ENCODE data around the gene RASGRP1. TPM values are rescaled to one million over a fixed set of nuclear protein-coding genes. Genes with fewer than 3 reads are reported as not detected.
A peak's percentile ranks its signal among the peaks of the same experiment; 100 is the strongest.

RASGRP1 gene
- total and polyA plus RNA-seq, 7 donors = 0.01 to 0.27 (median 0.16) TPM; not detected in 1

DNA sequence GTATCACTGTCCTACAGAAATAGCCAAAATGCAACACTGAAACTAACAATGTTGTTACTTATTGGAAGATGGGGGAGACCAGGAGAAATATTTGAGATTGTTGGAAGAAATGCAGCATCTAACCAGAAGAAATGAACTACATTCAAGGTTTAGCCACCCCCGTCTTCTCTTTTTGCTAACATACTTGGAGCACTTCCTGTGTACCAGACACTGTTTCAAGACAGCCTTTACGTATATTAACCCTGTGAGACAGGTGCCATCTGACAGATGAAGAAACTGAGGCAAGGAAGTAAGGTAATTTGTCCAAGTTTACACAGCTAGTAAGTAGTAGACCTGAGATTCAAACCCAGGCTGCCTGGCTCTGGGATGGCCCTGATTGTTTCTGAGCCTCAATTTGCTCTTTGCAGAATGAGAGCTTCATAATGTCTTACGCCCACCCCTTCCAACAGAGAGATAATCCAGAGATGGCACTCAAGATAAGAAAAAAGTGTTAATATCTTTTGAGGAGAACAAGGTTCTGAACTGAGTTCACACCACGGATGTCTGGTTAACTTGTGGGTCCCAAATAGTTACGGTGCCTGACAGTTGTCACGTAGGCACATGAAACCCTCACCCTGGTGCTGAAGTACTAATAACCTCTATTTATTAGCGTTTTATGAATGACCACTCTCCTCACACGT lies 26.1 kb downstream of the RASGRP1 start:
- Histone ChIP-seq H3K36me3 (ENCODE audit: insufficient read depth in 1 of 2, low read depth in 1 of 2) (no peaks in the 10 kb centered on the region), H3K4me3 (no peak overlapping the region), H3K27ac (no peak overlapping the region), H3K27me3 (ENCODE audit: insufficient read depth in 3 of 3, low read length in 2 of 3) (no peaks in the 10 kb centered on the region), H3K9me3 (no peaks in the 10 kb centered on the region), H3K4me1 (no peaks in the 10 kb centered on the region)
- WGBS, 3 donors = 87 to 90% (median 89%) methylated on average over 8 of the region's 8 CpGs
- intact Hi-C loops (cut with DNase I) = no loop called here
- ATAC-seq = no peak
- TF ChIP-seq, protein P1, sequence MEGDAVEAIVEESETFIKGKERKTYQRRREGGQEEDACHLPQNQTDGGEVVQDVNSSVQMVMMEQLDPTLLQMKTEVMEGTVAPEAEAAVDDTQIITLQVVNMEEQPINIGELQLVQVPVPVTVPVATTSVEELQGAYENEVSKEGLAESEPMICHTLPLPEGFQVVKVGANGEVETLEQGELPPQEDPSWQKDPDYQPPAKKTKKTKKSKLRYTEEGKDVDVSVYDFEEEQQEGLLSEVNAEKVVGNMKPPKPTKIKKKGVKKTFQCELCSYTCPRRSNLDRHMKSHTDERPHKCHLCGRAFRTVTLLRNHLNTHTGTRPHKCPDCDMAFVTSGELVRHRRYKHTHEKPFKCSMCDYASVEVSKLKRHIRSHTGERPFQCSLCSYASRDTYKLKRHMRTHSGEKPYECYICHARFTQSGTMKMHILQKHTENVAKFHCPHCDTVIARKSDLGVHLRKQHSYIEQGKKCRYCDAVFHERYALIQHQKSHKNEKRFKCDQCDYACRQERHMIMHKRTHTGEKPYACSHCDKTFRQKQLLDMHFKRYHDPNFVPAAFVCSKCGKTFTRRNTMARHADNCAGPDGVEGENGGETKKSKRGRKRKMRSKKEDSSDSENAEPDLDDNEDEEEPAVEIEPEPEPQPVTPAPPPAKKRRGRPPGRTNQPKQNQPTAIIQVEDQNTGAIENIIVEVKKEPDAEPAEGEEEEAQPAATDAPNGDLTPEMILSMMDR (IDR thresholded peaks at IDR 0.05) = no peak
- DNase-seq = no peak

DNA sequence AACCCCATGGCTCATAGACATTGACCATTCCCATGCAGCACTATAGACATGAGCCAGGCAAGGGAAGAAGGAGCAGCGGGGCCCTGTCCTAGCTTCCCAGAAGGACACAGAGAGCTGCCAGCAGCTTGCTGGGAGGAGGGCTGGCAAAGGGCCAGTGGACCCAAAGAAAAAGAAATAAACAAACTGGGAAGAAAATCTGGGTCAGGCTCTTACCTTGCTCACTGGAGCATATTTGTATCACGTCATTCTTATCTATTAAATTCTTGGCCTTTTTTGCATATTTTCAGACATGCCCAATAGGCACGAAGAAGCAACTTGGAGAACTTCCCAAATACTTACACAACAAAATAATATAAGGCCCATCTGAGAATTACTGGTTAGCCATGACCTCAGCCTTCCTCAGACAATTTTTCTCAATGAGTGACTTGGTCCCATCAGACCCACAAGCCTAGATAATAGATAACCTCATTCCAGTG lies 28.4 kb downstream of the RASGRP1 start:
- 36 to 51% (median 44%) methylated on average over 3 of the region's 3 CpGs for WGBS, 3 donors
- Histone ChIP-seq H3K4me3 (no peak overlapping the region), H3K4me1 (no peaks in the 10 kb centered on the region), H3K27ac (no peak overlapping the region), H3K9me3 (no peaks in the 10 kb centered on the region), H3K27me3 (ENCODE audit: insufficient read depth in 3 of 3, low read length in 2 of 3) (no peaks in the 10 kb centered on the region), H3K36me3 (ENCODE audit: insufficient read depth in 1 of 2, low read depth in 1 of 2) (no peaks in the 10 kb centered on the region)
- intact Hi-C loops (cut with DNase I) = no loop called here
- ATAC-seq (peak in 1 of 4 donors; percentile 35), DNase-seq (peak; percentile 23 to 56)
- TF ChIP-seq, protein P1 (IDR thresholded peaks at IDR 0.05) = no peak

DNA sequence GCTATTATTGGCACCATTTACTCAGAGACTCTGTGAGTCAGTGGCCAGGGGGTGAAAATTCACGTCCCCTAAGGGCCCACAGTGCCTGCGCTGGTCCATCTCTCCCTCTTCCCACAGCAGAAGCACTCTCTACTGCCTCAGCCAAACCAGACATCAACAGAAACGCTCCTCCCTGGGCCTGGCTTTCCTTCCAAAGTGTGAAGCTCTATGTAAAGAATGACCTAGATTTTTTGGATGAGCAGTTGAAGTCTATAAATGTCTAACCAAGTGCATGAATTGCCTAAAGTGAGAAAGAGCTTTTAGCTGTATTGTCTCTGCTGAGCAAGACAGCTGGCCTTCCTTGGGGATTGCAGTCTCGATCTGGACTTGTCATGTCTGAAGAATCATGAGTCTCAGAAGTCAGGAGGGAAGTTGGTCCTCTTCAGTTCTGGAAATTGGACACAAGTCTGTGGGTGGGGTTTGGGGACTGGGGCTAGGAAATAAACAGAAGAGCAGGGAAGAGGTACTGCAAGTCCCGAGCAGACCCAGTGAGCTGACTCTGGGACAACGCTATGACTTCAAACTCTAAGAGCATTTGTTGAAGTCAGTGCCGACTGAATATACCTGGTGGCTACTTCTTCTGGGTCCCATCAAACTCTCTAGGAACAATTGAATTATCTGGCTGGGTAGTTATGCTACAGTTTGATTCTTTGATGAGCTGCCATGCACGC lies 29.0 kb downstream of the RASGRP1 start:
- H3K4me3 ChIP-seq = no peak overlapping the region
- H3K27ac ChIP-seq = no peak overlapping the region
- 76 to 77% (median 77%) methylated on average over 8 of the region's 8 CpGs for WGBS, 3 donors
- intact Hi-C loops (cut with DNase I) = no loop called here
- H3K36me3 ChIP-seq (ENCODE audit: insufficient read depth in 1 of 2, low read depth in 1 of 2) = no peaks in the 10 kb centered on the region
- H3K4me1 ChIP-seq = no peaks in the 10 kb centered on the region
- ATAC-seq (peak in 1 of 4 donors; percentile 35), DNase-seq (peak in 1 of 2 donors; percentile 21)
- TF ChIP-seq, protein P1 (IDR thresholded peaks at IDR 0.05) = no peak
- H3K9me3 ChIP-seq = no peaks in the 10 kb centered on the region
- H3K27me3 ChIP-seq (ENCODE audit: insufficient read depth in 3 of 3, low read length in 2 of 3) = no peaks in the 10 kb centered on the region

DNA sequence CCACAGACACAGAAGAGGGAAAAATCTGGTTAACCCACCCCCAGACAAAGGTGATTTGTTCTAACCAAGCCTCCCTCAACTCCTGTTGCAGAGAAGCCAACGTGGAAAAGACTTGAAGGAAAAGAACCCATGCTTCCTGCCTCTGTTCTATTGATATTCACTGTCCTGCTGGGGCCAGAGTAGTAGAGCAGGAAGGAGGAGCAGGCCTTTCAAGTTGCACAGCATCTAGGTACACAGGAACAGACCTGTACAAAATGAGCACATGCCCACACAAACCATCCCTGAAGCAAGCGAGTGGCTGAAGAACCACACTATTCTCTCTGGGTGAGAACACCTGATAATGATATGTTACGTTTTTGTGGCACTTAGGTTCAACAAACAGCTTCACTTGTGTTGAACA lies 29.9 kb downstream of the RASGRP1 start:
- ATAC-seq (no peak), DNase-seq (no peak)
- 77 to 81% (median 79%) methylated on average over 3 of the region's 3 CpGs for WGBS, 3 donors
- no peaks in the 10 kb centered on the region for H3K36me3 ChIP-seq (ENCODE audit: insufficient read depth in 1 of 2, low read depth in 1 of 2)
- no peaks in the 10 kb centered on the region for H3K27me3 ChIP-seq (ENCODE audit: insufficient read depth in 3 of 3, low read length in 2 of 3)
- no peaks in the 10 kb centered on the region for H3K4me1 ChIP-seq
- intact Hi-C loops (cut with DNase I) = no loop called here
- TF ChIP-seq, protein P1 (IDR thresholded peaks at IDR 0.05) = no peak
- no peaks in the 10 kb centered on the region for H3K9me3 ChIP-seq
- no peak overlapping the region for H3K4me3 ChIP-seq
- H3K27ac ChIP-seq = no peak overlapping the region
